Activated CD4-positive, alpha-beta T cell treated with anti-CD3 and anti-CD28 coated beads, Interleukin-2, amount 50 U/mL, for 1 hour (primary cell): ENCODE results near the gene PLD5.
A peak's percentile ranks its signal among the peaks of the same experiment; 100 is the strongest.
"Not testable (repeated sequence)": the region's sequence is repeated elsewhere in the genome, so short reads cannot be mapped to it uniquely, and the experiment has no call there.

Experiments
- DNase-seq: peaks from one replicate; pipeline ENCODE4 v3.0.0-alpha.2; 2020

Gene PLD5

GRCh38 chr1:242477944-242478343 is 46.6 kb downstream of the PLD5 start:
- DNase-seq = no peak

- DNase-seq = no peak
Observed at GRCh38 chr1:242470774-242471173, 53.7 kb downstream of the PLD5 start.

- DNase-seq = no peak
Observed at GRCh38 chr1:242468784-242469183, 55.7 kb downstream of the PLD5 start.

GRCh38 chr1:242467556-242468145 is 56.8 kb downstream of the PLD5 start:
- DNase-seq = peak; percentile 8

- no peak for DNase-seq
Observed at GRCh38 chr1:242462867-242463266, 61.6 kb downstream of the PLD5 start.

GRCh38 chr1:242459740-242460139 is 64.8 kb downstream of the PLD5 start:
- DNase-seq = not testable (repeated sequence)

- no peak for DNase-seq
Observed at GRCh38 chr1:242456726-242457269, 67.7 kb downstream of the PLD5 start.

GRCh38 chr1:242455052-242455361 is 69.5 kb downstream of the PLD5 start:
- DNase-seq = no peak

GRCh38 chr1:242454262-242455051 is 70.0 kb downstream of the PLD5 start:
- DNase-seq = no peak

GRCh38 chr1:242452573-242452972 is 71.9 kb downstream of the PLD5 start:
- no peak for DNase-seq

GRCh38 chr1:242449661-242450060 is 74.8 kb downstream of the PLD5 start:
- DNase-seq = no peak

GRCh38 chr1:242448910-242449645 is 75.4 kb downstream of the PLD5 start:
- DNase-seq = no peak

GRCh38 chr1:242447689-242448088 is 76.8 kb downstream of the PLD5 start:
- DNase-seq = no peak

- DNase-seq = no peak
Observed at GRCh38 chr1:242440757-242441156, 83.7 kb downstream of the PLD5 start.

GRCh38 chr1:242435200-242435599 is 89.3 kb downstream of the PLD5 start:
- no peak for DNase-seq

GRCh38 chr1:242432491-242433095 is 91.9 kb downstream of the PLD5 start:
- no peak for DNase-seq

GRCh38 chr1:242431786-242432185 is 92.7 kb downstream of the PLD5 start:
- DNase-seq = no peak

GRCh38 chr1:242430956-242431355 is 93.5 kb downstream of the PLD5 start:
- no peak for DNase-seq

GRCh38 chr1:242428399-242429190 is 95.9 kb downstream of the PLD5 start:
- no peak for DNase-seq

- no peak for DNase-seq
Observed at GRCh38 chr1:242427519-242427918, 97.0 kb downstream of the PLD5 start.

GRCh38 chr1:242426271-242426905 is 98.1 kb downstream of the PLD5 start:
- DNase-seq = no peak

GRCh38 chr1:242425232-242425631 is 99.3 kb downstream of the PLD5 start:
- DNase-seq = no peak
